SK-N-SH (cell line): ENCODE data around the gene CELF2. TPM values are rescaled to one million over a fixed set of nuclear protein-coding genes. Genes with fewer than 3 reads are reported as not detected.

ENCODE experiments used
- CTCF ChIA-PET: fragments of 300-600, 350-600 bp; formaldehyde crosslinking; extraction: SDS; loops from one replicate; lab custom pipeline; 2021; lab: Yijun Ruan, JAX
- POLR2A ChIA-PET: fragments of 350-600 bp; sonication (Branson Sonifier 250); formaldehyde crosslinking; extraction: SDS; loops from one replicate; lab custom pipeline; 2020; ENCODE audit warnings: antibody characterized with exemption, inconsistent platforms; lab: Yijun Ruan, JAX
- DNase-seq: peaks from one replicate; pipeline ENCODE4 v3.0.0; 2012
- H2AFZ ChIP-seq: fragments of 200-600 bp; sonication (generic); 2 replicates; pipeline ENCODE4 v1.8.1; 2016; ENCODE audit warnings: antibody characterized with exemption, mild to moderate bottlenecking, low read depth
- H3F3A ChIP-seq: fragments of 200-600 bp; sonication (generic); replicated peaks from 2 replicates; pipeline ENCODE3; 2016; ENCODE audit warnings: antibody characterized with exemption, mild to moderate bottlenecking; ENCODE audit not compliant: insufficient read depth
- H3K27ac ChIP-seq, 2 experiments: fragments of 200-500 bp in 1 of 2; fragments of 200-600 bp in 1 of 2; sonication (Bioruptor generic) in 1 of 2; sonication (generic), shearing (Covaris generic) in 1 of 2; 2 replicates each; pipeline versions ENCODE4 v1.5.1 to v1.6.1; 2014 to 2016; ENCODE audit warnings: low read depth in 2 of 2, inconsistent platforms in 1 of 2, low read length in 1 of 2, mild to moderate bottlenecking in 1 of 2, mixed read lengths in 1 of 2
- H3K27me3 ChIP-seq: fragments of 200-600 bp; sonication (generic), shearing (Covaris generic); 2 replicates; pipeline ENCODE4 v1.6.1; 2016; ENCODE audit warnings: mixed run types; ENCODE audit not compliant: insufficient read depth
- H3K36me3 ChIP-seq, 2 experiments: fragments of 200-500 bp in 1 of 2; fragments of 200-600 bp in 1 of 2; sonication (Bioruptor generic) in 1 of 2; sonication (generic) in 1 of 2; replicated peaks in 1 of 2; 2 replicates each; pipeline versions ENCODE3 to v1.5.1; 2014 to 2016; ENCODE audit warnings: low read length in 1 of 2, mild to moderate bottlenecking in 1 of 2; ENCODE audit not compliant: insufficient read depth in 2 of 2, control insufficient read depth in 1 of 2
- H3K4me1 ChIP-seq, 2 experiments: fragments of 200-500 bp in 1 of 2; fragments of 200-600 bp in 1 of 2; sonication (Bioruptor generic) in 1 of 2; sonication (generic), shearing (Covaris generic) in 1 of 2; 2 replicates each; pipeline versions ENCODE4 v1.5.1 to v1.6.1; 2014 to 2016; ENCODE audit warnings: low read depth in 1 of 2, low read length in 1 of 2, mixed run types in 1 of 2; ENCODE audit not compliant: insufficient read depth in 2 of 2, control insufficient read depth in 1 of 2
- H3K4me2 ChIP-seq: fragments of 200-600 bp; sonication (generic), shearing (Covaris generic); 2 replicates; pipeline ENCODE4 v1.6.1; 2017; ENCODE audit warnings: mixed run types
- H3K4me3 ChIP-seq, 2 experiments: fragments of 200-500 bp in 1 of 2; fragments of 200-600 bp in 1 of 2; sonication (Bioruptor generic) in 1 of 2; sonication (generic), shearing (Covaris generic) in 1 of 2; 2 replicates each; pipeline versions ENCODE4 v1.5.1 to v1.8.1; 2014 to 2016; ENCODE audit warnings: low read depth in 2 of 2, inconsistent platforms in 1 of 2, low read length in 1 of 2, mild to moderate bottlenecking in 1 of 2, mixed read lengths in 1 of 2, moderate library complexity in 1 of 2
- H3K79me2 ChIP-seq: fragments of 200-600 bp; sonication (generic); 2 replicates; pipeline ENCODE4 v1.8.1; 2017; ENCODE audit warnings: mild to moderate bottlenecking; ENCODE audit not compliant: insufficient read depth
- H3K9ac ChIP-seq: fragments of 200-600 bp; sonication (generic); 2 replicates; pipeline ENCODE4 v1.6.1; 2017; ENCODE audit warnings: mixed run types
- H3K9me2 ChIP-seq: fragments of 200-600 bp; sonication (generic); 2 replicates; pipeline ENCODE4 v1.6.1; 2017; ENCODE audit warnings: mixed run types
- H3K9me3 ChIP-seq: fragments of 200-600 bp; sonication (generic); 2 replicates; pipeline ENCODE4 v1.6.1; 2017; ENCODE audit warnings: mixed run types, mild to moderate bottlenecking, moderate library complexity
- H4K20me1 ChIP-seq: fragments of 200-600 bp; sonication (generic); 2 replicates; pipeline ENCODE4 v1.6.1; 2017; ENCODE audit warnings: mild to moderate bottlenecking, mixed run types; ENCODE audit not compliant: insufficient read depth
- NRF1 ChIP-seq: IDR thresholded peaks from 2 replicates; pipeline ENCODE4 v1.6.1; 2012; ENCODE audit warnings: low read depth, mild to moderate bottlenecking, low read length
- POLR2AphosphoS5 ChIP-seq: IDR thresholded peaks from 2 replicates; pipeline ENCODE4 v1.6.1; 2012; ENCODE audit warnings: low read depth, low read length
- RCOR1 ChIP-seq: fragments of 150-350 bp; IDR thresholded peaks from 2 replicates; pipeline ENCODE4 v1.6.1; 2017; ENCODE audit warnings: antibody characterized with exemption, low read length
- REST ChIP-seq: IDR thresholded peaks from 2 replicates; pipeline ENCODE4 v1.6.1; 2012; ENCODE audit warnings: mild to moderate bottlenecking, low read depth, low read length, moderate library complexity
- SMC3 ChIP-seq: IDR thresholded peaks from 2 replicates; pipeline ENCODE4 v1.6.1; 2012; ENCODE audit warnings: low read depth, low read length, improper control_type of control experiment
- TCF12 ChIP-seq: IDR thresholded peaks from 2 replicates; pipeline ENCODE4 v1.4.0; 2012
- USF1 ChIP-seq: IDR thresholded peaks from 2 replicates; pipeline ENCODE4 v1.4.0; 2012; ENCODE audit warnings: low read depth, borderline replicate concordance
- YY1 ChIP-seq: IDR thresholded peaks from 2 replicates; pipeline ENCODE4 v1.4.0; 2012; ENCODE audit warnings: low read depth, mild to moderate bottlenecking
- ZBTB33 ChIP-seq: IDR thresholded peaks from 2 replicates; pipeline ENCODE4 v1.4.0; 2012; ENCODE audit warnings: low read depth, borderline replicate concordance
- WGBS: methylation state at CpG from one replicate; pipeline ENCODE4 v1.1.6; 2017; ENCODE audit warnings: low lambda C conversion rate; 5-methylcytosine and 5-hydroxymethylcytosine counted together
- polyA plus RNA-seq, 3 experiments: library from polyadenylated mRNA; depleted of rRNA; stranded (reverse); fragments of >200 nt; gene quantifications; 2 replicates each; pipeline ENCODE4 v1.2.3, GENCODE V29; 2012

CELF2 gene
- polyA plus RNA-seq, 1 of the 3 experiments (the other 2 are of a cell fraction): 0.03 TPM

GRCh38 chr10:11131112-11131639 is 113.5 kb downstream of the CELF2 start:
- Histone ChIP-seq H3K9me3 (no peaks in the 10 kb centered on the region), H3K4me1 (no peaks in the 10 kb centered on the region), H3K36me3 (no peaks in the 10 kb centered on the region), H2AFZ (no peak overlapping the region), H4K20me1 (no peaks in the 10 kb centered on the region), H3K79me2 (no peaks in the 10 kb centered on the region), H3F3A (no peaks in the 10 kb centered on the region), H3K9ac (no peak overlapping the region), H3K4me3 (no peak overlapping the region), H3K27ac (no peak overlapping the region), H3K4me2 (no peak overlapping the region), H3K9me2 (no peaks in the 10 kb centered on the region), H3K27me3 (no peaks in the 10 kb centered on the region)
- ChIA-PET POLR2A (no interaction called here), CTCF (interaction anchor here (1.1 kb wide), 1 partner anchor 708 kb away, joined by 3 read pairs; no protein-coding TSS in a partner anchor)
- DNase-seq: no peak
- TF ChIP-seq ZBTB33: no peak
- TF ChIP-seq YY1: no peak
- no peak for TF ChIP-seq RCOR1
- no peak for TF ChIP-seq USF1
- TF ChIP-seq NRF1: no peak
- TF ChIP-seq SMC3: no peak
- TF ChIP-seq TCF12: no peak
- no peak for TF ChIP-seq POLR2AphosphoS5
- WGBS: 44% methylated on average over 10 of the region's 10 CpGs

- H3K27me3 ChIP-seq: no peaks in the 10 kb centered on the region
- H3K9ac ChIP-seq: no peak overlapping the region
- DNase-seq: no peak
- H3K4me2 ChIP-seq: no peak overlapping the region
- WGBS: 50% methylated on average over 6 of the region's 7 CpGs
- POLR2A ChIA-PET: no interaction called here
- H2AFZ ChIP-seq: no peak overlapping the region
- H3K4me1 ChIP-seq: no peaks in the 10 kb centered on the region
- H3K4me3 ChIP-seq: no peak overlapping the region
- CTCF ChIA-PET: no interaction called here
- no peaks in the 10 kb centered on the region for H3K9me2 ChIP-seq
- H3K9me3 ChIP-seq: no peaks in the 10 kb centered on the region
- no peak overlapping the region for H3K27ac ChIP-seq
- H3K79me2 ChIP-seq: no peaks in the 10 kb centered on the region
- H4K20me1 ChIP-seq: no peaks in the 10 kb centered on the region
- no peaks in the 10 kb centered on the region for H3K36me3 ChIP-seq
- no peaks in the 10 kb centered on the region for H3F3A ChIP-seq
- TF ChIP-seq REST (no peak), USF1 (no peak)
These were observed 116.7 kb downstream of the CELF2 start for GRCh38 chr10:11134411-11134810.
